ENCODE measurements around the gene TMED8.

Gene TMED8

GRCh38 chr14:77306416-77306815 is 70.5 kb downstream of the TMED8 start:
- no peaks in the 10 kb centered on the region for H3K27me3 Mint-ChIP-seq

GRCh38 chr14:77305696-77306095 is 71.2 kb downstream of the TMED8 start:
- Mint-ChIP-seq H3K27me3 (no peaks in the 10 kb centered on the region), H3K4me3 (no peak overlapping the region), H3K4me1 (ENCODE audit: low read depth) (peaks cover 37% of the 10 kb centered on the region)

More at GRCh38 chr14:77306416-77306815, 70.5 kb downstream of the TMED8 start:
- Mint-ChIP-seq H3K9me3 (no peaks in the 10 kb centered on the region), H3K4me1 (ENCODE audit: low read depth) (peaks cover 37% of the 10 kb centered on the region), H3K4me3 (no peak overlapping the region), H3K27ac (peak overlapping the region; percentile 14), H3K36me3 (ENCODE audit: low read depth) (peaks cover 11% of the 10 kb centered on the region)

GRCh38 chr14:77303417-77304156 is 73.3 kb downstream of the TMED8 start:
- H3K27me3 Mint-ChIP-seq = no peaks in the 10 kb centered on the region
- peak overlapping the region; percentile 85 for H3K27ac Mint-ChIP-seq
- peak overlapping the region; percentile 6 for H3K4me3 Mint-ChIP-seq

More at GRCh38 chr14:77305696-77306095, 71.2 kb downstream of the TMED8 start:
- Mint-ChIP-seq H3K36me3 (ENCODE audit: low read depth) (peaks cover 8% of the 10 kb centered on the region), H3K9me3 (no peaks in the 10 kb centered on the region), H3K27ac (no peak overlapping the region)

GRCh38 chr14:77302926-77303325 is 74.0 kb downstream of the TMED8 start:
- Mint-ChIP-seq H3K27ac (peak overlapping the region; percentile 85), H3K4me3 (no peak overlapping the region), H3K27me3 (no peaks in the 10 kb centered on the region), H3K9me3 (no peaks in the 10 kb centered on the region), H3K4me1 (ENCODE audit: low read depth) (peaks cover 37% of the 10 kb centered on the region), H3K36me3 (ENCODE audit: low read depth) (peaks cover 13% of the 10 kb centered on the region)

More at GRCh38 chr14:77303417-77304156, 73.3 kb downstream of the TMED8 start:
- H3K4me1 Mint-ChIP-seq (ENCODE audit: low read depth) = peaks cover 37% of the 10 kb centered on the region
- H3K9me3 Mint-ChIP-seq = no peaks in the 10 kb centered on the region
- peaks cover 10% of the 10 kb centered on the region for H3K36me3 Mint-ChIP-seq (ENCODE audit: low read depth)

GRCh38 chr14:77301103-77301502 is 75.8 kb downstream of the TMED8 start:
- H3K9me3 Mint-ChIP-seq = no peaks in the 10 kb centered on the region
- H3K4me3 Mint-ChIP-seq = no peak overlapping the region
- H3K27me3 Mint-ChIP-seq = no peaks in the 10 kb centered on the region
- H3K36me3 Mint-ChIP-seq (ENCODE audit: low read depth) = peaks cover 17% of the 10 kb centered on the region
- H3K27ac Mint-ChIP-seq = no peak overlapping the region
- peaks cover 24% of the 10 kb centered on the region for H3K4me1 Mint-ChIP-seq (ENCODE audit: low read depth)

GRCh38 chr14:77299771-77300170 is 77.1 kb downstream of the TMED8 start:
- H3K4me1 Mint-ChIP-seq (ENCODE audit: low read depth) = peaks cover 24% of the 10 kb centered on the region
- H3K36me3 Mint-ChIP-seq (ENCODE audit: low read depth) = peaks cover 19% of the 10 kb centered on the region
- no peaks in the 10 kb centered on the region for H3K27me3 Mint-ChIP-seq
- H3K4me3 Mint-ChIP-seq = no peak overlapping the region
- H3K27ac Mint-ChIP-seq = no peak overlapping the region
- no peaks in the 10 kb centered on the region for H3K9me3 Mint-ChIP-seq

- peaks cover 17% of the 10 kb centered on the region for H3K36me3 Mint-ChIP-seq (ENCODE audit: low read depth)
- H3K4me3 Mint-ChIP-seq = no peak overlapping the region
- H3K9me3 Mint-ChIP-seq = no peaks in the 10 kb centered on the region
- no peak overlapping the region for H3K27ac Mint-ChIP-seq
- no peaks in the 10 kb centered on the region for H3K27me3 Mint-ChIP-seq
- H3K4me1 Mint-ChIP-seq (ENCODE audit: low read depth) = no peaks in the 10 kb centered on the region
Observed at GRCh38 chr14:77296906-77297305, 80.0 kb downstream of the TMED8 start.

- Mint-ChIP-seq H3K4me3 (no peak overlapping the region), H3K4me1 (ENCODE audit: low read depth) (no peaks in the 10 kb centered on the region), H3K27ac (no peak overlapping the region), H3K9me3 (no peaks in the 10 kb centered on the region), H3K27me3 (no peaks in the 10 kb centered on the region), H3K36me3 (ENCODE audit: low read depth) (peaks cover 17% of the 10 kb centered on the region)
Observed at GRCh38 chr14:77296155-77296554, 80.7 kb downstream of the TMED8 start.

- Mint-ChIP-seq H3K36me3 (ENCODE audit: low read depth) (peaks cover 16% of the 10 kb centered on the region), H3K4me1 (ENCODE audit: low read depth) (no peaks in the 10 kb centered on the region), H3K9me3 (no peaks in the 10 kb centered on the region), H3K27ac (no peak overlapping the region), H3K27me3 (no peaks in the 10 kb centered on the region), H3K4me3 (no peak overlapping the region)
Observed at GRCh38 chr14:77290705-77291104, 86.2 kb downstream of the TMED8 start.

GRCh38 chr14:77286576-77286975 is 90.3 kb downstream of the TMED8 start:
- no peaks in the 10 kb centered on the region for H3K9me3 Mint-ChIP-seq
- no peaks in the 10 kb centered on the region for H3K4me1 Mint-ChIP-seq (ENCODE audit: low read depth)
- H3K27me3 Mint-ChIP-seq = no peaks in the 10 kb centered on the region
- no peak overlapping the region for H3K27ac Mint-ChIP-seq
- peaks cover 33% of the 10 kb centered on the region for H3K36me3 Mint-ChIP-seq (ENCODE audit: low read depth)
- H3K4me3 Mint-ChIP-seq = no peak overlapping the region

Measured in stimulated activated naive CD8-positive, alpha-beta T cell treated with anti-CD3 and anti-CD28 coated beads, Interleukin-15, Interleukin-2, amounts not matched to agents 100 ng/mL and 50 ng/mL, for 24 hours (primary cell).